DOHH2 (cell line): Measurements from ENCODE around the gene ZNF134.

Experiments
- H3F3A ChIP-seq: fragments of 200-600 bp; sonication (generic), shearing (Covaris generic); 2 replicates; pipeline ENCODE4 v1.6.0; 2016; ENCODE audit warnings: antibody characterized with exemption, mild to moderate bottlenecking; ENCODE audit not compliant: control insufficient read depth, insufficient read depth
- H3K27ac ChIP-seq: fragments of 200-600 bp; sonication (generic); 2 replicates; pipeline ENCODE4 v1.5.1; 2014; ENCODE audit warnings: low read depth, mild to moderate bottlenecking, low read length, moderate library complexity
- H3K27me3 ChIP-seq: fragments of 200-600 bp; sonication (generic); 2 replicates; pipeline ENCODE4 v1.6.1; 2014; ENCODE audit warnings: mild to moderate bottlenecking, low read length, mixed read lengths; ENCODE audit not compliant: control insufficient read depth
- H3K36me3 ChIP-seq: fragments of 200-600 bp; sonication (generic); 2 replicates; pipeline ENCODE4 v1.6.1; 2014; ENCODE audit warnings: mild to moderate bottlenecking, low read length, moderate library complexity, mixed read lengths; ENCODE audit not compliant: control insufficient read depth
- H3K4me1 ChIP-seq: fragments of 200-600 bp; sonication (generic); 2 replicates; pipeline ENCODE4 v1.6.1; 2014; ENCODE audit warnings: mild to moderate bottlenecking, low read length, mixed read lengths; ENCODE audit not compliant: control insufficient read depth
- H3K4me2 ChIP-seq: fragments of 200-600 bp; sonication (generic); 2 replicates; pipeline ENCODE4 v1.6.0; 2014; ENCODE audit warnings: mild to moderate bottlenecking, low read length, moderate library complexity
- H3K4me3 ChIP-seq: fragments of 200-600 bp; sonication (generic); 2 replicates; pipeline ENCODE4 v1.5.1; 2014; ENCODE audit warnings: mild to moderate bottlenecking, low read length, mixed read lengths
- H3K79me2 ChIP-seq: fragments of 200-600 bp; sonication (generic); 2 replicates; pipeline ENCODE4 v1.6.1; 2014; ENCODE audit warnings: mild to moderate bottlenecking, low read length, mixed read lengths; ENCODE audit not compliant: control insufficient read depth
- H3K9me2 ChIP-seq: fragments of 200-600 bp; sonication (generic); replicated peaks from 2 replicates; pipeline ENCODE4 v1.6.1; 2014; ENCODE audit warnings: mild to moderate bottlenecking, low read length, mixed read lengths; ENCODE audit not compliant: control insufficient read depth
- H3K9me3 ChIP-seq: fragments of 200-600 bp; sonication (generic); 2 replicates; pipeline ENCODE4 v1.6.1; 2014; ENCODE audit warnings: antibody characterized with exemption, low read length, mixed read lengths; ENCODE audit not compliant: control insufficient read depth, insufficient read depth
- H4K20me1 ChIP-seq: fragments of 200-600 bp; sonication (generic); 2 replicates; pipeline ENCODE4 v1.6.0; 2014; ENCODE audit warnings: low read depth, mild to moderate bottlenecking, antibody characterized with exemption, low read length, moderate library complexity; ENCODE audit not compliant: control insufficient read depth, insufficient read depth
- EZH2phosphoT487 ChIP-seq: fragments of 200-600 bp; sonication (generic); IDR thresholded peaks from 2 replicates; pipeline ENCODE4 v1.6.1; 2017; ENCODE audit warnings: borderline replicate concordance, mild to moderate bottlenecking, antibody characterized with exemption, low read length, moderate library complexity, mixed read lengths
- TF ChIP-seq, protein P1 (sequence below): fragments of 200-600 bp; sonication (generic); IDR thresholded peaks from one replicate; pipeline ENCODE4 v1.5.1; 2014; ENCODE audit warnings: antibody characterized with exemption, mild to moderate bottlenecking, low read depth, low read length; ENCODE audit not compliant: poor library complexity, severe bottlenecking

The ZNF134 gene

GRCh38 chr19:57572415-57572947 is 41.6 kb upstream of the ZNF134 start:
- no peaks in the 10 kb centered on the region for H3F3A ChIP-seq
- H3K36me3 ChIP-seq = peaks cover 16% of the 10 kb centered on the region
- H3K4me1 ChIP-seq = no peaks in the 10 kb centered on the region
- no peaks in the 10 kb centered on the region for H3K9me2 ChIP-seq
- H3K27ac ChIP-seq = no peak overlapping the region
- TF ChIP-seq, protein P1, sequence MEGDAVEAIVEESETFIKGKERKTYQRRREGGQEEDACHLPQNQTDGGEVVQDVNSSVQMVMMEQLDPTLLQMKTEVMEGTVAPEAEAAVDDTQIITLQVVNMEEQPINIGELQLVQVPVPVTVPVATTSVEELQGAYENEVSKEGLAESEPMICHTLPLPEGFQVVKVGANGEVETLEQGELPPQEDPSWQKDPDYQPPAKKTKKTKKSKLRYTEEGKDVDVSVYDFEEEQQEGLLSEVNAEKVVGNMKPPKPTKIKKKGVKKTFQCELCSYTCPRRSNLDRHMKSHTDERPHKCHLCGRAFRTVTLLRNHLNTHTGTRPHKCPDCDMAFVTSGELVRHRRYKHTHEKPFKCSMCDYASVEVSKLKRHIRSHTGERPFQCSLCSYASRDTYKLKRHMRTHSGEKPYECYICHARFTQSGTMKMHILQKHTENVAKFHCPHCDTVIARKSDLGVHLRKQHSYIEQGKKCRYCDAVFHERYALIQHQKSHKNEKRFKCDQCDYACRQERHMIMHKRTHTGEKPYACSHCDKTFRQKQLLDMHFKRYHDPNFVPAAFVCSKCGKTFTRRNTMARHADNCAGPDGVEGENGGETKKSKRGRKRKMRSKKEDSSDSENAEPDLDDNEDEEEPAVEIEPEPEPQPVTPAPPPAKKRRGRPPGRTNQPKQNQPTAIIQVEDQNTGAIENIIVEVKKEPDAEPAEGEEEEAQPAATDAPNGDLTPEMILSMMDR = no peak
- no peak for TF ChIP-seq EZH2phosphoT487
- no peaks in the 10 kb centered on the region for H3K79me2 ChIP-seq
- no peaks in the 10 kb centered on the region for H4K20me1 ChIP-seq
- H3K4me2 ChIP-seq = no peak overlapping the region
- no peaks in the 10 kb centered on the region for H3K27me3 ChIP-seq
- H3K9me3 ChIP-seq = peaks cover 73% of the 10 kb centered on the region
- H3K4me3 ChIP-seq = no peak overlapping the region

GRCh38 chr19:57576661-57577060 is 37.4 kb upstream of the ZNF134 start:
- Histone ChIP-seq H3F3A (no peaks in the 10 kb centered on the region), H3K79me2 (no peaks in the 10 kb centered on the region), H3K4me1 (peaks cover 15% of the 10 kb centered on the region), H3K4me2 (no peak overlapping the region), H3K27me3 (no peaks in the 10 kb centered on the region), H3K9me3 (peaks cover 74% of the 10 kb centered on the region), H3K4me3 (no peak overlapping the region), H3K36me3 (peaks cover 16% of the 10 kb centered on the region), H3K27ac (no peak overlapping the region), H3K9me2 (no peaks in the 10 kb centered on the region), H4K20me1 (no peaks in the 10 kb centered on the region)
- TF ChIP-seq, protein P1 = no peak
- no peak for TF ChIP-seq EZH2phosphoT487

DNA sequence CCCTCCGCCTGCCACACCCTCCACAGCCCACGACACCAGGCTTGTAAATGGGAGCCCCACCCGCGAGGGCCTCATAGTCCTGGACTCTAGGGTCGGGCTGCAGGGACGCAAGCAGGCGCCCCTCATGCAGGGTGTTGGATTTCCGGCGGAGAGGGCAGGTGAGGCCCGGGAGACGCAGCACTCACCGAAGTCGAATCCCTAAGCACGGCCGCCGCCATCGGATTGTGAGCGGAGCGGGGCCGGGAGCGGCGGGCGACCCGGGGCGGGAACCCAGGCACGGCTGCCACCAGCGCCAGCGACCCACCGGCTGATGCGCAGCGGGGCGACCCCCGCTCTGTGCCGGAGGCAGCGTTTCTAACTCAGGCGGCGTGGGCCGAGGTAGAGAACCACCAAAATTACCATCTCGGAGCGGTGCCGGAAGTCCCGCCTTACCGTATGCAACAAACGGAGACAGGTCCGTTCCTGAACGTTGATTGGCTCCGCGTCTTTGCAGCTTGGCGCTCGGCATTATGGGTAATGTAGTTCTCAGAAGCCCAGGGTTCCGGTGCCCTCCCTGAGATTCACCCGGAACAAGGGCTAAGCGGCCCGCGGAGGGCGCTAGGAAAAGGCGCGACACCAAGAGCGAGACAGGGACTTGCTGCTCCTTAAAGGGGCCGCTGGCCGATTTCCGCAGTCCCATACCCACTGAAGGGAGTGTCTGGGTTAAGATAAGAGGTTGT is 35.4 kb upstream of the ZNF134 start, which contains the start of gene ZNF416:
TSS of gene ZNF416 (minus strand) at position 425 of the 719 bp plus-strand sequence. CDS start at position 218, 207 bp downstream.
- peaks cover 7% of the 10 kb centered on the region for H3K36me3 ChIP-seq
- no peaks in the 10 kb centered on the region for H3K79me2 ChIP-seq
- H3K27ac ChIP-seq = no peak within 1 kb of the TSS
- no peaks in the 10 kb centered on the region for H3K9me2 ChIP-seq
- peaks cover 71% of the 10 kb centered on the region for H3K9me3 ChIP-seq
- no peaks in the 10 kb centered on the region for H3K27me3 ChIP-seq
- H3F3A ChIP-seq = no peaks in the 10 kb centered on the region
- H3K4me1 ChIP-seq = peaks cover 15% of the 10 kb centered on the region
- peak within 1 kb of the TSS; percentile 86 for H3K4me2 ChIP-seq
- H3K4me3 ChIP-seq = peak within 1 kb of the TSS; percentile 93
- TF ChIP-seq, protein P1 = peak; percentile 39
- no peak for TF ChIP-seq EZH2phosphoT487
- no peaks in the 10 kb centered on the region for H4K20me1 ChIP-seq
